ENCODE data around the gene ITPR1. TPM values are rescaled to one million over a fixed set of nuclear protein-coding genes. Genes with fewer than 3 reads are reported as not detected.

The ITPR1 gene
- total RNA-seq, 1 experiment from 2014 or later, result 48.5 TPM

DNA sequence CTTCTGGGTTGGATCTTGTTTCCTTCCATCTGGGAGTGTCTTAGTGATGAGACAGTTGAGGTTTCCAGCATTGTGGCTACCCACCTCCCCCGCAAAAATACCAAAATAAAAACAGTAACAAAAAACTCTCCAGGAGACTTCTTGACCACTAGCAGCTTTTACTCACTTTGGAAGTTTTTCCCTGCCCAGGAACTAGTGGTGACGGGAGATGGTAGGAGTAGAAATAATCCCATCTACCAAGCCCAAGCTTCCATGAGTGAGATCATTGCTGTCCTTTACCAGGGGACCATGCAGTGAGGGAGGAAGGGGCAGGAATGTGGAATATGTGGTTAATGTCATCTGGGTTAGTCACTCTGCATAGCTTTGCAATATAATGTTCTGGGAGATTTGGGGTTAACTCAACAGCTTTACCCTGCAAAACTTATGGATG is 187.7 kb downstream of the ITPR1 start:
- ChIA-PET CTCF (no interaction called here), POLR2A (ENCODE audit: unreplicated experiment) (no interaction called here)
- H3K4me3 ChIP-seq (ENCODE audit: low read length), result no peak overlapping the region
- TF ChIP-seq EZH2 (IDR thresholded peaks at IDR 0.05; ENCODE audit: low read length, unreplicated experiment), result no peak
- TF ChIP-seq EZH2phosphoT487 (IDR thresholded peaks at IDR 0.05; ENCODE audit: borderline replicate concordance, low read length), result no peak
- TF ChIP-seq, protein P1, sequence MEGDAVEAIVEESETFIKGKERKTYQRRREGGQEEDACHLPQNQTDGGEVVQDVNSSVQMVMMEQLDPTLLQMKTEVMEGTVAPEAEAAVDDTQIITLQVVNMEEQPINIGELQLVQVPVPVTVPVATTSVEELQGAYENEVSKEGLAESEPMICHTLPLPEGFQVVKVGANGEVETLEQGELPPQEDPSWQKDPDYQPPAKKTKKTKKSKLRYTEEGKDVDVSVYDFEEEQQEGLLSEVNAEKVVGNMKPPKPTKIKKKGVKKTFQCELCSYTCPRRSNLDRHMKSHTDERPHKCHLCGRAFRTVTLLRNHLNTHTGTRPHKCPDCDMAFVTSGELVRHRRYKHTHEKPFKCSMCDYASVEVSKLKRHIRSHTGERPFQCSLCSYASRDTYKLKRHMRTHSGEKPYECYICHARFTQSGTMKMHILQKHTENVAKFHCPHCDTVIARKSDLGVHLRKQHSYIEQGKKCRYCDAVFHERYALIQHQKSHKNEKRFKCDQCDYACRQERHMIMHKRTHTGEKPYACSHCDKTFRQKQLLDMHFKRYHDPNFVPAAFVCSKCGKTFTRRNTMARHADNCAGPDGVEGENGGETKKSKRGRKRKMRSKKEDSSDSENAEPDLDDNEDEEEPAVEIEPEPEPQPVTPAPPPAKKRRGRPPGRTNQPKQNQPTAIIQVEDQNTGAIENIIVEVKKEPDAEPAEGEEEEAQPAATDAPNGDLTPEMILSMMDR (conservative IDR thresholded peaks at IDR 0.05; ENCODE audit: low read depth, low read length), result no peak
- no peak overlapping the region for H3K27ac ChIP-seq (ENCODE audit: low read length)
- no peak overlapping the region for H3K9ac ChIP-seq (ENCODE audit: low read length)
- no peaks in the 10 kb centered on the region for H3K79me2 ChIP-seq (ENCODE audit: low read length)
- intact Hi-C loops (cut with micrococcal nuclease), result no loop called here
- H3K9me3 ChIP-seq (ENCODE audit: low read length), result no peaks in the 10 kb centered on the region
- H3K9me2 ChIP-seq (replicated peaks; ENCODE audit: low read length), result no peaks in the 10 kb centered on the region
- no TSS peak for BruUV-seq (replicated peaks)
- no peaks in the 10 kb centered on the region for H3K4me1 ChIP-seq (ENCODE audit: insufficient read depth, low read length)
- no peak overlapping the region for H3K4me2 ChIP-seq (ENCODE audit: low read length)
- DNase-seq (no peak), ATAC-seq (no peak)
- H3K36me3 ChIP-seq (ENCODE audit: low read depth, low read length), result no peaks in the 10 kb centered on the region
- H3K27me3 ChIP-seq (ENCODE audit: low read length), result no peaks in the 10 kb centered on the region
- no peak overlapping the region for H2AFZ ChIP-seq (ENCODE audit: low read length)
- H4K20me1 ChIP-seq (ENCODE audit: low read length), result no peaks in the 10 kb centered on the region
- H3F3A ChIP-seq (ENCODE audit: low read length, unreplicated experiment), result no peaks in the 10 kb centered on the region

DNA sequence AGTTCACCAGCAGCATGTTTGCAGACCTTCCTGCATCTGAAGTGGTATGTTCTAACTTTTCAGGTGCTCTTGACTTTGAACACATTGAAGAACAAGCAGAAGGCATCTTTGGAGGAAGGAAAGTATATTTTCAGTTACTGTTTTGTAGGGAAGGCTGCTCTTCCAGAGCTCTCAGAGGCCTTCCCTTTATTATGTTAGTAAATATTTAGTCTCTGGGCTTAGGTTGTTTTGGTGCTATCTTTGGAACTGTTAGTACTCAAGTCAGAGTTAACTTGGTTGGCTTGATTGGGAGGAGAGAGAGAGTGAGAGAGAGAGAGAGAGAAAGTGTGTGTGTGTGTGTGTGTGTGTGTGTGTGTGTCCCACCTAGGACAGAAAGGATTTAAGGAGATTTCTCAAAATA is 188.2 kb downstream of the ITPR1 start:
- no peaks in the 10 kb centered on the region for H3K36me3 ChIP-seq (ENCODE audit: low read depth, low read length)
- H3K79me2 ChIP-seq (ENCODE audit: low read length), result no peaks in the 10 kb centered on the region
- H3K9me3 ChIP-seq (ENCODE audit: low read length), result no peaks in the 10 kb centered on the region
- no peak overlapping the region for H3K9ac ChIP-seq (ENCODE audit: low read length)
- BruUV-seq (replicated peaks), result no TSS peak
- ChIA-PET POLR2A (ENCODE audit: unreplicated experiment) (no interaction called here), CTCF (no interaction called here)
- H3K9me2 ChIP-seq (replicated peaks; ENCODE audit: low read length), result no peaks in the 10 kb centered on the region
- no peak overlapping the region for H3K4me3 ChIP-seq (ENCODE audit: low read length)
- H3K4me2 ChIP-seq (ENCODE audit: low read length), result no peak overlapping the region
- TF ChIP-seq EZH2 (IDR thresholded peaks at IDR 0.05; ENCODE audit: low read length, unreplicated experiment) (no peak), EZH2phosphoT487 (IDR thresholded peaks at IDR 0.05; ENCODE audit: borderline replicate concordance, low read length) (no peak)
- TF ChIP-seq, protein P1 (conservative IDR thresholded peaks at IDR 0.05; ENCODE audit: low read depth, low read length), result no peak
- no peaks in the 10 kb centered on the region for H3F3A ChIP-seq (ENCODE audit: low read length, unreplicated experiment)
- H3K27ac ChIP-seq (ENCODE audit: low read length), result no peak overlapping the region
- no peaks in the 10 kb centered on the region for H3K4me1 ChIP-seq (ENCODE audit: insufficient read depth, low read length)
- no peaks in the 10 kb centered on the region for H4K20me1 ChIP-seq (ENCODE audit: low read length)
- DNase-seq (no peak), ATAC-seq (no peak)
- no peaks in the 10 kb centered on the region for H3K27me3 ChIP-seq (ENCODE audit: low read length)
- intact Hi-C loops (cut with micrococcal nuclease), result no loop called here
- no peak overlapping the region for H2AFZ ChIP-seq (ENCODE audit: low read length)

DNA sequence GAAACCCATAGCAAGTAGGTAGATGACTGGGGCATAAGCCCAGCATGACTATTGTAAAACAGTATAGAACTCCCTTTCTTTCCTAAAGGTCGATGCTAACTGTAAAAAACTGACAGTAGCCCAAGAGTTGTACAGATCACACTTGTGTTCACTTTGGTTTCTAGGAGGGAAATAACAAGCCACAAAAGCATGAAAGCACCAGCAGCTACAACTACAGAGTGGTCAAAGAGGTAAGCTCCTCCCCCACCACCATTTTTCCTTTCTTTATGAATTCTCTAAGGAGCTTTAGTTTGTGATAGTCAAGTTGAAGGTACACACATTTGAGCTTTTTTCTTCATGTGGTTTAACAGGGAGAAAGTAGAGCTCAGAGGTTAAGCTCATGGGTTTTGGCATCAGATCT is 191.0 kb downstream of the ITPR1 start:
- Histone ChIP-seq H3K4me1 (ENCODE audit: insufficient read depth, low read length) (no peaks in the 10 kb centered on the region), H3K27ac (ENCODE audit: low read length) (no peak overlapping the region), H3K36me3 (ENCODE audit: low read depth, low read length) (no peaks in the 10 kb centered on the region), H3K4me3 (ENCODE audit: low read length) (no peak overlapping the region), H3K9ac (ENCODE audit: low read length) (no peak overlapping the region), H3K4me2 (ENCODE audit: low read length) (no peak overlapping the region), H3F3A (ENCODE audit: low read length, unreplicated experiment) (no peaks in the 10 kb centered on the region), H3K79me2 (ENCODE audit: low read length) (no peaks in the 10 kb centered on the region), H3K27me3 (ENCODE audit: low read length) (no peaks in the 10 kb centered on the region), H2AFZ (ENCODE audit: low read length) (no peak overlapping the region), H3K9me2 (replicated peaks; ENCODE audit: low read length) (no peaks in the 10 kb centered on the region), H3K9me3 (ENCODE audit: low read length) (no peaks in the 10 kb centered on the region), H4K20me1 (ENCODE audit: low read length) (no peaks in the 10 kb centered on the region)
- DNase-seq (no peak), ATAC-seq (no peak)
- CTCF ChIA-PET, result no interaction called here
- no TSS peak for BruUV-seq (replicated peaks)
- TF ChIP-seq EZH2 (IDR thresholded peaks at IDR 0.05; ENCODE audit: low read length, unreplicated experiment) (no peak), EZH2phosphoT487 (IDR thresholded peaks at IDR 0.05; ENCODE audit: borderline replicate concordance, low read length) (no peak)
- TF ChIP-seq, protein P1 (conservative IDR thresholded peaks at IDR 0.05; ENCODE audit: low read depth, low read length), result no peak
- intact Hi-C loops (cut with micrococcal nuclease), result no loop called here
- POLR2A ChIA-PET (ENCODE audit: unreplicated experiment), result no interaction called here
